HFFc6 (cell line): ENCODE data around the gene INPP5D. TPM values are rescaled to one million over a fixed set of nuclear protein-coding genes. Genes with fewer than 3 reads are reported as not detected.

ENCODE experiments used
- DNase-seq: peaks from one replicate; pipeline ENCODE4 v3.0.0-alpha.2; 2018
- H3K27ac Mint-ChIP-seq: 2 replicates; pipeline ENCODE4 v1.8.0; 2020; ENCODE audit warnings: mild to moderate bottlenecking, mixed read lengths
- H3K27me3 Mint-ChIP-seq: 2 replicates; pipeline ENCODE4 v1.8.0; 2021; ENCODE audit warnings: mild to moderate bottlenecking, moderate library complexity, mixed read lengths; ENCODE audit not compliant: insufficient read depth
- H3K36me3 Mint-ChIP-seq: 2 replicates; pipeline ENCODE4 v1.8.0; 2021; ENCODE audit warnings: low read depth, mixed read lengths
- H3K4me1 Mint-ChIP-seq: 2 replicates; pipeline ENCODE4 v1.8.0; 2020; ENCODE audit warnings: low read depth, mixed read lengths
- H3K4me3 Mint-ChIP-seq: 2 replicates; pipeline ENCODE4 v1.8.0; 2020; ENCODE audit warnings: mild to moderate bottlenecking, moderate library complexity, mixed read lengths
- H3K9me3 Mint-ChIP-seq: 2 replicates; pipeline ENCODE4 v1.8.0; 2020; ENCODE audit warnings: mild to moderate bottlenecking, mixed read lengths
- total RNA-seq, 6 experiments: library from RNA; stranded (reverse); fragmentation: NEBNext Ultra II Directional; extraction: Animal tissue kit (Norgen Biotek cat#: 25700); gene quantifications; 2 replicates in 1 of 6; 3 replicates in 5 of 6; pipeline ENCODE4 v1.2.3, GENCODE V29; 2021
- TF ChIP-seq, protein P1 (sequence below): fragments of 200-600 bp; sonication (generic); IDR thresholded peaks from 2 replicates; pipeline ENCODE4 v1.5.0; 2021; ENCODE audit warnings: antibody characterized with exemption, mild to moderate bottlenecking

Gene INPP5D
- total RNA-seq, 6 experiments from 2014 or later: 0.19 to 0.66 (median 0.43) TPM; not detected in 1

DNA sequence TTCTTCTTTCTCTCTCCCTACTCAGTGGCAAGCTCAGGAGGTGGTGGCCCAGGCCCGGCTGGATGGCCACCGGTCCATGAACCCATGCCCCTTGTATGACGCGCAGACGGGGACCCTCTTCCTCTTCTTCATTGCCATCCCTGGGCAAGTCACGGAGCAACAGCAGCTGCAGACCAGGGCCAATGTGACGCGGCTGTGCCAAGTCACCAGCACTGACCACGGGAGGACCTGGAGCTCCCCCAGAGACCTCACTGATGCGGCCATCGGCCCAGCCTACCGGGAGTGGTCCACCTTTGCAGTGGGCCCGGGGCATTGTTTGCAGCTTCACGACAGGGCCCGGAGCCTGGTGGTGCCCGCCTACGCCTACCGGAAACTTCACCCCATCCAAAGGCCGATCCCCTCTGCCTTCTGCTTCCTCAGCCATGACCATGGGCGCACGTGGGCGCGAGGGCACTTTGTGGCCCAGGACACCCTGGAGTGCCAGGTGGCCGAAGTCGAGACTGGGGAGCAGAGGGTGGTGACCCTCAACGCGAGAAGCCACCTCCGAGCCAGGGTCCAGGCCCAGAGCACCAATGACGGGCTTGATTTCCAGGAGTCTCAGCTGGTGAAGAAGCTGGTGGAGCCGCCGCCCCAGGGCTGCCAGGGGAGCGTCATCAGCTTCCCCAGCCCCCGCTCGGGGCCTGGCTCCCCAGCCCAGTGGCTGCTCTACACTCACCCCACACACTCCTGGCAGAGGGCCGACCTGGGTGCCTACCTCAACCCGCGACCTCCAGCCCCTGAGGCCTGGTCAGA, 25.9 kb upstream of the INPP5D start:
- Mint-ChIP-seq H3K27ac (no peak overlapping the region), H3K36me3 (peaks cover 4% of the 10 kb centered on the region; the same call in 1 of the 2 replicates)

DNA sequence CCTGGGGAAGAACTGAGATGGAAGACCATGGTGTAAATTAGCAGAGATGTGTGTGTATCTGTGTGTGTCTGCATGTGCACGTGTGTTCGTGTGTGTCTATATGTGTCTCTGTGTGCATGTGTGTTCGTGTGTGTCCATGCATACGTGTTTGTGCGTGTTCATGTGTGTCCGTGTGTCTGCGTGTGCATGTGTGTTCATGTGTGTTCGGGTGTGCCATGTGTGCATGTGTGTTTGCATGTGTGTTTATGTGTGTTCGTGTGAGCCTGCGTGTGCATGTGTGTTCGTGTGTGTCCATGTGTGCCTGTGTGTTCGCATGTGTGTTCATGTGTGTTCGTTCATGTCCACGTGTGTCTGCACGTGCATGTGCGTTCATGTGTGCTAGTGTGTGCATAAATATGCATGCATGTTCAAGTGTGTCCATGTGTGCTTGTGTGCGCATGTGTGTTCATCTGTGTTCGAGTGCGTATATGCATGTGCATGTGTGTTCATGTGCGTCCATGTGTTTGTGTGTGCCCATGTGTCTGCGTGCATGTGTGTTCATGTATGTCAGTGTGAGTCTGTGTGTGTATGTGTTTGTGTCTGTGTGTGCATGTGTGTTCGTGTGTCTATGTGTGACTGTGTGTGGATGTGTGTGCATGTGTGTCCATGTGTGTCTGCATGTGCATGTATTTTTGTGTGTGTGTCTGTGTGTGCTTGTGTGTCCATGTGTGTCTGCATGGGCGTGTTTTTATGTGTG, 24.5 kb upstream of the INPP5D start:
- Mint-ChIP-seq H3K9me3 (peaks cover 10% of the 10 kb centered on the region), H3K4me3 (no peak overlapping the region), H3K4me1 (peaks cover 30% of the 10 kb centered on the region), H3K36me3 (peaks cover 4% of the 10 kb centered on the region; the same call in 1 of the 2 replicates), H3K27ac (no peak overlapping the region), H3K27me3 (peaks cover 13% of the 10 kb centered on the region)
- DNase-seq: no peak
- TF ChIP-seq, protein P1, sequence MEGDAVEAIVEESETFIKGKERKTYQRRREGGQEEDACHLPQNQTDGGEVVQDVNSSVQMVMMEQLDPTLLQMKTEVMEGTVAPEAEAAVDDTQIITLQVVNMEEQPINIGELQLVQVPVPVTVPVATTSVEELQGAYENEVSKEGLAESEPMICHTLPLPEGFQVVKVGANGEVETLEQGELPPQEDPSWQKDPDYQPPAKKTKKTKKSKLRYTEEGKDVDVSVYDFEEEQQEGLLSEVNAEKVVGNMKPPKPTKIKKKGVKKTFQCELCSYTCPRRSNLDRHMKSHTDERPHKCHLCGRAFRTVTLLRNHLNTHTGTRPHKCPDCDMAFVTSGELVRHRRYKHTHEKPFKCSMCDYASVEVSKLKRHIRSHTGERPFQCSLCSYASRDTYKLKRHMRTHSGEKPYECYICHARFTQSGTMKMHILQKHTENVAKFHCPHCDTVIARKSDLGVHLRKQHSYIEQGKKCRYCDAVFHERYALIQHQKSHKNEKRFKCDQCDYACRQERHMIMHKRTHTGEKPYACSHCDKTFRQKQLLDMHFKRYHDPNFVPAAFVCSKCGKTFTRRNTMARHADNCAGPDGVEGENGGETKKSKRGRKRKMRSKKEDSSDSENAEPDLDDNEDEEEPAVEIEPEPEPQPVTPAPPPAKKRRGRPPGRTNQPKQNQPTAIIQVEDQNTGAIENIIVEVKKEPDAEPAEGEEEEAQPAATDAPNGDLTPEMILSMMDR: no peak

More for the DNA sequence above, 25.9 kb upstream of the INPP5D start:
- H3K27me3 Mint-ChIP-seq: peaks cover 6% of the 10 kb centered on the region; the same call in 1 of the 2 replicates
- peaks cover 34% of the 10 kb centered on the region for H3K4me1 Mint-ChIP-seq
- H3K4me3 Mint-ChIP-seq: no peak overlapping the region
- H3K9me3 Mint-ChIP-seq: peaks cover 10% of the 10 kb centered on the region
- TF ChIP-seq, protein P1: no peak
- DNase-seq: no peak

DNA sequence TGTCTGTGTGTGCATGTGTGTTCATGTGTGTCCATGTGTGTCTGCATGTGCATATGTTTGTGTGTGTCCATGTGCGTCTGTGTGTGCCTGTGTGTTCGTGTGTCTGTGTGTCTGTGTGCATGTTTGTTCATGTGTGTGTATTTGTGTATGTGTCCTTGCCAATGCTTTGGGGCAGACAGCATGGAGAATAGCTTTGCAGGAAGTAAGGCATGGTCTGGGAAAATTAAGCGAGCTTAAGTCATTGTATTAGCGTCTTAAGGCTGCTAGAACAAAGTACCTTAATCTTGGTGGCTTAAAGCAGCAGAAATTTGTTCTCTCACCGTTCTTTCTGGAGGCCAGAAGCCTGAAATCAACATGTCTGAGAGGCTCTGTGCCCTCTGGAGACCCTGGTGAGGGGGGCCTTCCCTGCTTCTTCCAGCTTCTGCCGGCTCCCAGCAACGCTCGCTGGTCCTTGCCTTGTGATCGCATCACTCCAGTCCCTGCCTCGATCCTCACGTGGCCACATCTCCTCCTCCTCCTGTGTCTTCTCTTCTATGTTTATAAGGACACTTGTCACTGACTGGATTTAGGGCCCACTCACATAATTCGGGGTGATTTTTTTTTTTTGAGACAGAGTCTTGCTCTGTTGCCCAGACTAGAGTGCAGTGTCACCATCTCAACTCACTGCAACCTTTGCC, 23.8 kb upstream of the INPP5D start:
- DNase-seq: no peak
- Mint-ChIP-seq H3K4me3 (no peak overlapping the region), H3K4me1 (peaks cover 30% of the 10 kb centered on the region), H3K27me3 (peaks cover 20% of the 10 kb centered on the region), H3K9me3 (peaks cover 10% of the 10 kb centered on the region), H3K27ac (no peak overlapping the region), H3K36me3 (peaks cover 4% of the 10 kb centered on the region; the same call in 1 of the 2 replicates)
- TF ChIP-seq, protein P1: no peak

DNA sequence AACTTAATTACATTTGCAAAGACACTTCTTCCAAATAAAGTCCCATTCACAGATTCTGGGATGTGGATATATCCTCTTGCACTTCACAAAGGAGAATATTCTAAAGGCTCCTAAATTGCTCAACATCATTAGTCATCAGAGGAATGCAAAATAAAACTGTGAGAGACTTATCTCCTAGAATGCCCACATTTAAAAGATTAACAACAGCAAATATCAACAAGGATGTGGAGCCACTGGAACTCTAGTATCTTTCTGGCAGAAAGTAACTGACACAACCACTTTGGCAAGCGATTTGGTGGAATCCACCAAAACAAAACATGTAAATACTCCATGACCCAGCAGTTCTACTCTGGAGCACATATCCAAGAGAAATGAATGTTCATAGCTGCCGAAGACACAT, 23.1 kb upstream of the INPP5D start:
- TF ChIP-seq, protein P1: no peak
- H3K27ac Mint-ChIP-seq: no peak overlapping the region
- peaks cover 27% of the 10 kb centered on the region for H3K27me3 Mint-ChIP-seq
- peaks cover 4% of the 10 kb centered on the region; the same call in 1 of the 2 replicates for H3K36me3 Mint-ChIP-seq
- peaks cover 10% of the 10 kb centered on the region for H3K9me3 Mint-ChIP-seq
- no peak overlapping the region for H3K4me3 Mint-ChIP-seq
- peak; percentile 46 for DNase-seq
- H3K4me1 Mint-ChIP-seq: peaks cover 30% of the 10 kb centered on the region

GRCh38 chr2:233039212-233039845, 20.8 kb upstream of the INPP5D start:
- peaks cover 10% of the 10 kb centered on the region for H3K9me3 Mint-ChIP-seq
- DNase-seq: no peak
- H3K36me3 Mint-ChIP-seq: peaks cover 4% of the 10 kb centered on the region; the same call in 1 of the 2 replicates
- H3K4me1 Mint-ChIP-seq: peaks cover 8% of the 10 kb centered on the region; the same call in 1 of the 2 replicates
- peaks cover 43% of the 10 kb centered on the region for H3K27me3 Mint-ChIP-seq
- H3K4me3 Mint-ChIP-seq: no peak overlapping the region
- H3K27ac Mint-ChIP-seq: no peak overlapping the region
- TF ChIP-seq, protein P1: no peak
